Activated CD4-positive, CD25-positive, alpha-beta regulatory T cell treated with anti-CD3 and anti-CD28 coated beads, Interleukin-2, amount 50 U/mL, for 72 hours (primary cell): ENCODE measurements around the gene PBX3.

Experiments
- DNase-seq: peaks from one replicate; pipeline ENCODE4 v3.0.0; 2021

Gene PBX3

DNA sequence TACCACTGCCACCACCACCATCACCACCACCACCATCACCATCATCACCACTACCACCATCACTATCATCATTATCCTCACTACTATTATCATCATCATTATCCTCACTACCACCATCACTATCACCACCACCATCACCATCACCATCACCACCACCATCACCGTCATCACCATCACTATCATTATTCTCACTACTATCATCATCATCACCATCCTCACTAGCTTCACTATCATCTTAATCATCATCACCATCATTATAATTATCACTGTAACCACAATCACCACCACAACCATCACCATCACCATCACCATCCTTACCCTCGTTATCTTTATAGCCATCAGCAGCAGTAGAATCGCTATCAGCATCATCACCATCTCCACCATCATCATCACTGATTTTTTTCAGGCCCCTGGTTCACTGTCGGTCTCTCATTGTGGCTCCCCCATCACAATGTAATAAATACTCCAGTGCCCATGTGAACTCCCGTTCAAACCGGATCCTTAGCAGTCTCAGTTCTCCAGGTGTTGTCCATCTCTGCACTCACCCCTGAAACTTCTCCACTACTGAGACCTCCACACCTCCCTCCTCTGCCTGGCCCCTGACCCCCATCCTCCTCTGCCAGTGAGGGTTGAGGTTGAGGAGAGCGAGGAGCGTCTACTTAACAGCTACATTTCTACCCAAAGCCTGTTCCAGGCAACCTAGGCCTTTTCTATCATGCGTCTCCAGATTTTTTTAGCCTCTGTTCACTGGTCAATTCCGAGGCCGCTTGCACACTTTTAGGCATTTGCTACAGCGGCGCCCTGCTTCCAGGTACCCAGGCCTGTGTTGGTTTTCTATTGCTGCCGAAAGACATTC is 238.2 kb downstream of the PBX3 start:
- no peak for DNase-seq

DNA sequence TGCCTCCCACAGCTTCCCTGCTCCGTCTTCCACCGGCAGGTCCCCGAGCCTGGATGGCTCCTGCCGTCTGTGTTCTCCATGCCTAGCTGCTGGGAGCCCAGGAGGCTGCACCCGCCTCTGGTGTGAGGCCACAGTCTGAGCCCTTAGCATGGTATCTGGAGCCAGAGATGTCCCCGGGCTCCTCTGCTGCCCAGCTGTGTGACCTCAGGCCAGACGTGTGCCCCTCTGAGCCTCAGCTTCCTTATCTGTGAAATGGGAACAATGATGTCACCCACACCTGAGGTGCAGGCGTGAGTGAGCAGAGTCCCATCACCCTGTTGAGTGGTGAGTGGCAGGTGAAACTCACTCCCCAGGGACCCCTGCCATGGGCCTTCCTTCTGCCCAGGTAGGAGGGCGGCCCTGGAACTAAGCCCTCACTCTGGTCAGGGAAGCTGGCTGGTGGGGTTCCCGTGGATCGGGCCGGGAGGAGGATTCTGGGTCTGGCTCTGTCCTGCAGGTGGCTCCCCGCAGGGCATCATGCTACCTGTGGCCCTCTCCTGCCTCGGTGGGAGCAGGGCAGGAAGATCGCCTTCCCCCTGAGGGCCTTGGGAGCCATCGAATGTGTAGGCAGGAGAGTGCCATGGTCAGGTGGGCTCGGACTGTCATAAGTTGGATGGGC is 239.0 kb downstream of the PBX3 start:
- DNase-seq = no peak

DNA sequence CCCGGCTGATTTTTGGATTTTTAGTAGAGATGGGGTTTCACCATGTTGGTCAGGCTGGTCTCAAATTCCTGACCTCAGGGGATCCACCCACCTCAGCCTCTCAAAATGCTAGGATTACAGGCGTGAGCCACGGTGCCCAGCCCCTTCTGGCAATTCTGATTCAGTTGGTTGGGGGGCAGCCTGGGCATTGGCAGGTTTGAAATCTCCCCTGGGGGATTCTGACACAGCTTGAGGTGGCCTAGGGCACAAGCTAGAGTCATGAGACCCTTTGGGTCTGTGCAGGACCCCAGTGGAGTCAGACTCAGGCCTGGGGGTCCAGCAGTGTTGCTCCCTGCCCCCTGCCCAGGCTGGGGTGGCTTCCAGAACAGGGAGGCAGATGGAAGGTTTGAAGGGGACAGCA is 239.8 kb downstream of the PBX3 start:
- peak; percentile 12 for DNase-seq

DNA sequence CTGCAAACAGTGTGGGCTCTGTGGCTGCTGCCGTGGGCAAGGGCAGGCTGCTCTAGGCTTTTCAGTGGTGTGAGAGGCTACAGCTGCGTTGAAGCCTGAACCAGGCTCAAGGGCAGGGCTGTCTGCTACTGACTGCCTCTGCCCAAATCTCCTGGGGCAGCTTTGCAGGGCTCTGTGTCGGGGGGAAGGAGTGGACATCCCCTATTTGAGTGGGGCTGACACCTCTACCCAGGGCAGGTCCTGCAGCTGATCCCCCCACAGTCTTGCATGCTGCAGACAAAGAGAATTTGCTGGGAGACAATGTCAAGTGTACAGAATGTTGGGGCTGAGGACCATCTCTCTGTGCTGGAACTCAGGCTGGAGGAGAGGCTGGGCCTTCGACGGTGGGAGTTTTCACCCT is 240.2 kb downstream of the PBX3 start:
- DNase-seq = peak; percentile 2

DNA sequence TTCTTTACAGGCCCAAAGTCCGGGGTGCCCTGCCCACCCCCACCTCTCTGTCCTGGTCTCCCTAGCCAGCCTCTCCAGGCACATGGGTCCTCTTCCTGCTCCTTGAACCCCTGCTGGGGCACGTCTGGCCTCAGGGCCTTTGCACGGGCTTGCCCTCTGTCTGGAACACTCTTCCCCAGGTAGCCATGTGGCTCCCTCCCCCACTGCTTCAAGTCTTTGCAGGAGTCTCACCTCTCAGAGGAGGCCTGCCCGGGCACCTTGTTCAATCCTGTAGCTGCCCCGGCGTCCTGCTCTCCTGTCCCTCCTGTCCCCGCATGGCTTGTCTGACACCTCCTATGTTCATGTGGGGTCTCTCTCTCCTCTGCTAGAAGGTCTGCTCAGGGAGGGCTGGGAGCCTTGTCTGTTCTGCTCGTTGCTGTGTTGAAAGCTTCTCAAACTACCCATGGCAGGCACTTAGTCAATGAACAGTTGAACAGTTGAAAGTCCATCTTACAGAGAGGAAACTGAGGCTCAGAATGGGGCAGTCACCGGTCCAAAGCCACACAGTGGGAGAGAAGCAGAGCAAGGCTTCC is 241.4 kb downstream of the PBX3 start:
- DNase-seq = peak; percentile 24

DNA sequence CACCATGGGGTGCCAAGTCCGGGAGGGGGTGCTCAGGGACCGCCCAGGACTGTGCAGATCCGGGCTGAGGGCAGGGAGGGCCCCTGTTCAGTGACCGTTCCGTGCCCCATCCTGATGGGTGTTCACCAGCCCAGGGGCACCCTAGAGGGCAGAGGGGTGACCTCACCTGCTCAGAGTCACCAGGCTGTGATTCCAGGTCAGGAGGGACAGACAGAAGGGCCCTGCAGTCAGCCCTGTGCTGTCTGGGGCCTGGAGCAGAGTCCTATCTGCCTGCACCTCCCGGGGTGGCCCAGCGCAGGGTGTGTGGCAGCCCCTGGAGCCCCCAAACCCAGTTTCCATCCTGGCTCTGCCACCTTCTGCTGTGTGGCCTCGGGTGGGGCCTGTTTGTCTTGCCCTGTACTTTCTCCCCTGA is 241.9 kb downstream of the PBX3 start:
- no peak for DNase-seq

DNA sequence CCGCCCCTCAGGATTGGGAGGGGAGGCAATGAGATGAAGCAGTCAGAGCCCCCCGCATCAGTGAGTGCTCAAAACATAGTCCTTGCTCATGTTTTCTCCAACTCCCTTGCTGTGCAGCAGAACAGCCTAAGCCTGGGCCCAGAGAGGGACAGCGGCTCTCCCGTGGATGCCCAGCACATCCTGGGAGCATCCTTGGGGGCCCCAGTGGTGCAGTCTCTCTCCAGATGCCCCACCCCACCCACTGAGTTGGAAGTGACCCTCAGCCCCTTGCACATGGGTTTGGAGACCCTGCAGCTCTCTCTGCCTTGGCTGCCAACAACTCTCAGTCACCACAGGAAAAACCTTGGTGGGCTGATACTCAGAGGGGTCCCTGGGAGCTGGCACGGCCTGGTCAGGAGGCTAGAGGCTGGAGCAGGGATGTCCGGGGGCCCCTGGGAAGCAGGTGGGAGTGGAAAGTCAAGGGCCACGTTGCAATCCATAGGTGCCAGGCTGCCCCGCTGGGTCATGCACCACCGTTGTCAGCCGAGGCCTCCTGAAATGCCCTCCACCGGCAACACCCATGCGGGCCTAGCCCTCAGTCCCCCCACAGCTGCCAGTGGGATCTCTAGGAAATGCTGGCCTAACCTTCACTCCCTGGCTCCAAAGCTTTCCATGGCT is 242.5 kb downstream of the PBX3 start:
- no peak for DNase-seq

DNA sequence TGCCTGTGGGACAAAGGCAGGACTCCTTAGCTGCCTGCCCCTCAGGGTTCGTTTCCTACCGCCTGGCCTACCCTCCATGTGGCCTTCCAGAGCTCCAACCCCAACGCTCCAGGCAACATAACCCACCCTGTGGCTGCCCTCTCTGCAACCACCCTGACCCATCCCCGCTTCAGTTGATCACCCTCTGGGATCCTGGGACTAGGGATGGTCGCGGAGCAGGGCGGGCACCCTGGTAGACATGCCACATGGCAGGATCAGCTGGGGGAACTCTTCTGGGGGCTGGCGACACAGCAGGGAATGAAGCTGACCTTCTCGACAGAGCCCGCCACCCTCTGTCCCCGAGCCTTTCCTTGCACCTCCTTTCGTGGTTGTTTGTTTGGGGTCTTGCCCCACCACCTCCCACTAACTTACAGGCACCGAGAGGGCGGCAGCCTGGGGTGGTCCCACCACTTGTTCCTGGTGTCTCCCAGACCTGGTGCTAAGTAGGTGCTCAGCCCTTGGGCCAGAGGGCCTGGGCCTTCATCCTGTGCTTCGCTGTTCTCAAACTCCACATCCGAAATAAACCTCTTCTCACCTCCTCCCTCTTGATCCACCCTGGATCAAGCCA is 243.1 kb downstream of the PBX3 start:
- DNase-seq = no peak

DNA sequence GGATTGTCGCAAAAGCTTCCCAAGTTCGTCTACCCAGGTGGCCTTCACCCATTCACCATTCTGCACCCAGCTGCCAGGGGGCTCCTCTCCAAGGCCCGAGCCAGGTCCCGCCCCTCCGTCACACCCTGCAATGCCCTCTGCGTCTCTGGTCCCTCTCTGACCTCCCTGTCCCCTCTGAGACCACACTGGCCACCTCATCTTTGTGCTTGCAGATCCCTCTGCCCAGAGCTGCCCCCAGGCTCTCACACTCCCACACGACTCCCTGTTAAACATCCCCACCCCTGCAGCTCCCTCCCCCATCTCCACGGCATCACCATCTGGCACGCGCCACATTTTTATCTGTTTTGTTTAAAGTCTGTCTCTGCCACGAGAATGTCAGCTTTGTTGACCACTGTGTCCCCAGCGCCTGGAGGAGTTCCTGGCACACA is 243.6 kb downstream of the PBX3 start:
- no peak for DNase-seq

DNA sequence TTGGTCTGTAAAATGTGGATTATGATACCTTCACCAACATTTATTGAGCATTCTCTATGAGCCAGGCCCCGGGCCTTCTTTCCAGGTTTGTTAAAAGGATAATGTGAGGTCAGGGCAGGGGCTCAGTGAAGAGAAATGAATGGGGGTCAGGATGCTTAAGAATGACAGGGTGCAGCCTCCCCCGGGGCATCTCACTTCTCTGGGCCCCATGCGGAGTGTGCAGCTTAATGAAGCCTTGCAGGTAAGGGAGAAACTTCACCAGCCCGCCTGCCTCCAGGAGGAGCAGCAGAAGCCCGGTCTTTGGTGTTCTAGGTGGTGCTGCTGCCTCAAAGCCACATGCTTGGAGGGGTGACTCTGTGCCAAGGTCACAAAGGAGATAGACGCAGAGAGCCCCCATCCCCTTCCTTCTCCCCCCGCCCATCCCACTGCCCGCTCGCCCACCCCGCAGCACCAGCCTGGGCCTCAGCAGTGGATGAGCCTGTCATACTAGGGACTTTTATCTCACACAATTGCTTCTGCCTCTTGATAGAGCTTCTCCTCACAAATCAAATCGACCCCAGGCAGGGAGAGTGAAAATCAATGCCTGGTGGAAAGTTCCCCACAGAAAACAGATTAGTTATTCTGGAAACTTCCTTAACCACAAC is 244.8 kb downstream of the PBX3 start:
- DNase-seq = no peak

DNA sequence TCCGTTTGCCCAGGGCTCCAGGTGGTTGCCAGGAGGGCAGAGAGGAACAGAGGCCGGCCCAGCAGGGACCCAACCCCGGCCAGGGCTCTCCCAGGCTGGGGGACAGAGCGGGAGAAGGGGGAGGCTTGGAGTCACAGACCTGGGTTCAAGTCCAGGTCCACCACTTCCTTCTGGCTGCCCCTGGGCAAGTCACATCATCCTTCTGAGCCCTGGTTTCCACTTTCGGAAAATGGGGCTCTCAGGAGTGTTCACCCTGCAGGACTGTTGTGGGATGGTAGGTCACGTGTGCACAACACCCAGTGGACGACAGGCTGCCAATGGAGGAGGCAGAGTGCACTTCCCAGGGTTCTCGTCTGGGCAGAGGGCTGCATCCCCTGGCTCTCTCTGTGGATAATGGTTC is 245.4 kb downstream of the PBX3 start:
- no peak for DNase-seq

DNA sequence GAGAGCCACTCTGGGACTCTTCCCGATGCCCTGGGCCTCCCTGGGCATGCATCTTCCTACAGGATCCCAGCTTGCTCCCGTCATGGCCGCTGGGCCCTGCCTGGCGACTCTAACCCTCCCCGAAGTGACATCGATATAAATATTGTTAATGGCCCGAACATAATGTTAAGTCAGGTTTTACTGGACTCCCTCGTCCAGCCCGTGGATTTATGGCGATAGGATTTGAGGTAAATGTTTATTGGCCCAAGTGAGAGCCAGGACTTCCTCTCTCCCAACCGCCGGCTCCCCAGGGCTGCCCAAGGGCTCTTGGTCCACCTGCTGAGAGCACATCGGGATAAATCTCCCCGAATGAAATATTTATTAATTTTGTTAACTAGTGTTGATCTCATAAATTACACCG is 246.3 kb downstream of the PBX3 start:
- DNase-seq = no peak

DNA sequence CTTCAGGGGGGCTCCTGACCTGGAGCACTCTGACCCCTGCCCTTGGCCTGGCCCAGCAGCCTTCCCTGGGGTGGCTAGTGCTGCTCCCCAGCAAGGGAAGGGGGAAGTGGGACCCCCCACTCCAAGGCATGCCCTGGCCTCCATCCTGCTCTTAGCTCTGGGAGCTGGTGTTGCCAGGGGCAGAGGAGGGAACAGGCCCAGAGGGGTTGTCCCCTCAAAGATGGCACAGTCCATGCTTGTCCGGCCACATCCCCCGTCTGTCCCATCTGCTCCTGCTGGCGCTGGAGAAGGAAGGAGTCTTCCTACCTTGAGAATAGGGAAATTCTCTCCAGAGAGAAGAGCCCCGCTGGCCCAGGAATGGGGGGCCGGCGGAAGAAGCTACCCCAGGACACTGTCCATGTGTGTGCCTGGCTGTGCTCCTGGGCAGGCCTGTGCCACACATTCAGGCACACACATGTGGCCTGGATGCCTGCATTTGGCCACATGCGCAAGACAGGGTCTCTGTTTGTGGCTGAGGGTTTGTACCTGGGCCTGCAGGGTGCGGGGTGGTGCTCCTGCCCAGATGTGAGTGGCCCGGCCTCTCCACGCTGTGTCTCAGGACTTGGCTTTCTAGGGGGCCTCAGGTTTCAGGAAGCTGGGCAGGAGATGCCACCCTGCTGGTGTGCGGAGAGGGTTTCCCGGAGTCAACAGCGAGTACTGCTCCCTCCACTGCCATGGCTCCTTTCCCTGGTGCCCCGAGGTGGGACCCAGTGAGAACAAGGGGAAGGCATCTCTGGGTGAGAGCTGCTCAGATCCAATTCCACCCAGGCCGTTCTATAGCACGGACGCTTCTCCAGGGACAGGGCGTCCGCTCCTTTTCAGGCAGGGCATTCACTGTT is 247.1 kb downstream of the PBX3 start:
- no peak for DNase-seq

DNA sequence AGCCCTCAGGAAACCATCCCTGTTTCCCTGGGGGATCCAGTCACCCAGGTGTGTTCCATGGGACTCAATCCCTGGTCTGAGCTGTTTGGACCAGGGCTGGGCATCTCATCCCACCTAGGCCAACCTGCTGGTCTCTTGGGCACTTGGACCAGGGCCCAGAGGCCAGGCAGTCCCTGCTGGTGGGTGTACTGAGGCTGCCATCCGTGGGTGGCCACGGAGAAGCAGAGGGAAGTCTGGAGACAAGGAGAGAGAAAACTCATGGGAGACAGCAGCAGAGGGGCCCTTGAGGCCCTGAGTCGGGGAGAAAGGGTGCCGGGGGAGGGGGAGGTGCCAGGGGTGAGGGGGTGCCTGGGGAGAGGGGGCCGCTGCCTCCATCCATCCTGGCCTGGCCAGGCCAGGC is 247.8 kb downstream of the PBX3 start:
- DNase-seq = no peak

DNA sequence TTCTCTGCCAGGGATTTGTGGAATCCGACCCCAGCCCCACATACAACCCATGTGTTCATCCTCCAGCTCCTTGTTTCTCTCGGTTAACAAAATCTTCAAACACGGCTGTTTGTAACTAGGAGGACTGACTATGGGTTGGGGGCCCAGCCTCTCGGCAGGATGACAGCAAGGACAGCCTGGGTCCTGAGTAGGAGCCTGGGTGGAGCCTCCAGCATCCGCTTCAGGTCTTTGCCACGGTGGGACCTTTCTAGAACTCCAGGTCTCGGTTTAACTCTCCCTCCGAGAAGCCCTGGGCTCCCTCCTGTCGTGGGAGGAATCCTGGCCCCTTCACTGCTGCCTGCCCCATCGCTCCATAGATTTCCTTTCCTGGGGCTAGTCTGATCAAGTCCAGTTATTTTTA is 248.5 kb downstream of the PBX3 start:
- no peak for DNase-seq

DNA sequence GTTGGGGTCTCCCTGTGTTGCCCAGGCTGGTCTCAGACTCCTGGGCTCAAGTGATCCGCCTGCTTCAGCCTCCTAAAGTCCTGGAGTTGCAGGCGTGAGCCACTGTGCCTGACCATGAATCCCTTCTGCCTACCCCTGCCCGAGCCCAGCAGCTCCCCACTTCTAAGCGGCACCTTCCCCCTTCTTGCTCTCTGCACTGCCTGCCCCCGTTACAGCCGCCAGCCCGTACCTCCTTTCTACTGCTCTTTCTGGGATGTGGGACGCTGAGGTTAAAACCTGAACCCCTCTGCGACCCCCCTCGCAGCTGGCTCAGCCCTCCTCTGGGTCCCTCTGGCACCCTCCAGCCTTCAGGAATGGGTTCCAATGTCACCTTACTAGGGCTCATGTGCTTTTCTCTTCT is 249.6 kb downstream of the PBX3 start:
- DNase-seq = no peak

DNA sequence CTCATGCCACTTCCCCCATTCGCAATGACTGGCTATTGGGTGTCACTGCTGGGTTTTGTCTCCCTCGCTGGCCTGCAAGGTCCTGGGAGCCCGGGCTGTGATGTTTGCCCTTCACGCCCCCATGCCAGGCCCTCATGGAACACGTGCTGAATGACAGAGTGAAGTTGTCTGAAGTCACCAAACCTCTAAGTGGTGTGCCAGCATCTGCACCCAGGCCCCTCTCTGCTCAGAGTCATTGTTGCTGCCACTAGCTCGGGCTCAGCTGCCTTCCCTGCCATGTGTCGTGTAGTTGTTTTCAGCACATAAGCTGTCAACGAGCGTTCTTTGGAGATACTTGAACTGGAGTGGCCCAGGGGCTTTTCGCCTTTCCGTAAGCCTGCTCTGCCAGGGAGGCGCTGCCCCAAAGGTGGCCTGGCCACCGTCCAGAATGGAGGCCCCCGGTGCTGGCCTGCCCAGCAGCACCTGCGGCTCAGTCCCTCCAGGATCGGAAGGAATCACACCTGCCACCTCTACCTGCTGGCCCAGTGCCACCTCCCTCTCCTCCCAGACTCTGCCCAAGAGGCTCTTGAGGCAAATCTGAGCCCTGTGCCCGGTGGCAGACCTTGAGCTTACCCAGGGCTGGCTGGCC is 250.1 kb downstream of the PBX3 start:
- DNase-seq = no peak

DNA sequence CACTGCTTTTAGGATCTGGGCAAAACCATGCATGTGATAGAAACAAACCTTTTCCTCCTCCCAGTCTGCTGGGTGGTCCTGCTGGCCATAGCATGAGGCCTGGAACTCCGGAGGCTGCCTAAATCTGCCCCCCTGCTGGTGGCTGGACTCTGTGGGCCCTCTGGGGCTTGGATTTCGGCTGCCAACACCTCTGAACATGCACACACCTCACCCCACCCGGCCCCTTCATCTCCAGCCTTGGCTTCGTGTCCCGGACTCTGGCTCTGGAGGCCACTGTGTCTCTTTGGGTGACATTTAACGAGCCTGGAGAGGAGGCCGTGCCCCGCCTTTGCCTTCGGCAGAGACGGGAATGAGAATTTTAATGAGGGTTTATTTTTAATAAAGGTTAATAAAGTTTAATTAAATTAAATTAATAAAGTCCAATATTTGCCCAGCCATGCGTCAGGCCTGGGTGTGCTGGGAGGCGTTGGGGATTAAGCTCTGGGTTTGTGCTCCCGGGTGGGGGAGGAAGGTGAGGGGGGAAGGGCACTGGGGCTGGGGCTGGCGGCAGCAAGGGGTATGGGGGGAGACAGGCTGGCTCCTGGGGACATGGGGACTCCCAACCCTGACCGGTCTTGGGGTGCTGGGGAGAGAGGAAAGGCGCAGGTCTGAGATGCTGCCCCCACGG is 251.8 kb downstream of the PBX3 start:
- DNase-seq = no peak

DNA sequence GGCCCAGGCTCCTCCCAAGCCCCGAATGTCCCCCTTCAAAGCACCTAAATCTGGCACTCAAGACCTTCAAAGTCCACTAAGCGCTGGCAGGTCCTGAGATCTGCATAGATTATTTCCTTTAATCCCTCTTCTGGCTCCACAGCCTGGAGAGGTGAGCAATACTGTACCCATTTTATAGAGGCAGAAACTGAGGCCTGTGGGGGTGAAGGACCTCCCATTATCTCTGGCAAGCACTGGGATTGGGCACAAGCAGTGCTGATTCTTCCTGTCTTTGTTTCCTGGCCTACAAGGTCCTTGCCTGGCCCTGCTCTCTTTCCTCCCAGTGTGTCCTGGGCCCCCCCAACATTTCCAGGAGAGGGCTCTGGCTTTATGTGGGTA is 252.3 kb downstream of the PBX3 start:
- DNase-seq = no peak

DNA sequence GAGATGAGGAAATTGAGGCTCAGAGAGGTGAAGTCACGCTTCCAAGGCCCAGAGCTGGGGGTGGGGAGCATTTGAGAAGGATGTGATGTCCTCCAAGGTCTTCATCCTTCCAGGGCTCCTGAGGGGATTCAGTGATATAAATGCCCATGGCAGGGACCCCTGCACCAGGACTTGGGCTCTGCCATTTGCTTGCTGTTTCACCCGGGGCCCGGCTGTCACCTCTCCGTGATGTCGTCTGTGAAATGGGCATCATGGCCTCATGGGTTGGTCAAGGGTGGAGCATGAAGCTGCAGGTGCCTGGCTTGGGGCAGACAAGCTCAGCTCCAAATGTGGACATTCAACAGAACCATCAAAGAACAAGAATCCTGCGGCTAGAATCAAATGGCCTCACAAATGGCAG is 253.1 kb downstream of the PBX3 start:
- no peak for DNase-seq
